H9 (cell line): ENCODE results near the gene GFPT1. TPM values are rescaled to one million over a fixed set of nuclear protein-coding genes. Genes with fewer than 3 reads are reported as not detected.

Experiments used
- DNase-seq: peaks from one replicate; pipeline ENCODE4 v3.0.0-alpha.2; 2017
- H2AFZ ChIP-seq: one replicate; pipeline ENCODE4 v1.6.1; 2013; ENCODE audit warnings: mild to moderate bottlenecking, low read length, control low read depth, moderate library complexity
- H2AK5ac ChIP-seq: 2 replicates; pipeline ENCODE4 v1.6.1; 2013; ENCODE audit warnings: low read length, control low read depth, mixed read lengths; ENCODE audit not compliant: insufficient read length
- H2BK120ac ChIP-seq: one replicate; pipeline ENCODE4 v1.6.1; 2013; ENCODE audit warnings: low read depth, mild to moderate bottlenecking, low read length, control low read depth, inconsistent platforms; ENCODE audit not compliant: poor library complexity, severe bottlenecking
- H2BK12ac ChIP-seq: 2 replicates; pipeline ENCODE4 v1.6.1; 2013; ENCODE audit warnings: low read length, control low read depth, mixed read lengths, low read depth; ENCODE audit not compliant: insufficient read length
- H2BK15ac ChIP-seq: 2 replicates; pipeline ENCODE4 v1.6.1; 2013; ENCODE audit warnings: low read depth, low read length, control low read depth
- H2BK20ac ChIP-seq: one replicate; pipeline ENCODE4 v1.6.1; 2013; ENCODE audit warnings: low read depth, mild to moderate bottlenecking, low read length, control low read depth, inconsistent platforms; ENCODE audit not compliant: poor library complexity, severe bottlenecking
- H2BK5ac ChIP-seq: 2 replicates; pipeline ENCODE4 v1.6.1; 2013; ENCODE audit warnings: low read length, control low read depth, mixed read lengths; ENCODE audit not compliant: insufficient read length
- H3K14ac ChIP-seq: 2 replicates; pipeline ENCODE4 v1.6.1; 2013; ENCODE audit warnings: low read length, control low read depth; ENCODE audit not compliant: insufficient read depth
- H3K18ac ChIP-seq: 2 replicates; pipeline ENCODE4 v1.6.1; 2013; ENCODE audit warnings: low read depth, mild to moderate bottlenecking, mixed read lengths, low read length, control low read depth; ENCODE audit not compliant: insufficient read length
- H3K23ac ChIP-seq: 2 replicates; pipeline ENCODE4 v1.6.1; 2013; ENCODE audit warnings: low read length, control low read depth, mixed read lengths, low read depth; ENCODE audit not compliant: insufficient read length
- H3K23me2 ChIP-seq: 2 replicates; pipeline ENCODE4 v1.6.1; 2013; ENCODE audit warnings: low read depth, mild to moderate bottlenecking, mixed read lengths, low read length, control low read depth; ENCODE audit not compliant: insufficient read length, poor library complexity, severe bottlenecking
- H3K27ac ChIP-seq: 2 replicates; pipeline ENCODE4 v1.5.1; 2013; ENCODE audit warnings: low read length, control low read depth, mixed read lengths, low read depth; ENCODE audit not compliant: insufficient read length
- H3K27me3 ChIP-seq: 2 replicates; pipeline ENCODE4 v1.6.1; 2013; ENCODE audit warnings: low read length, control low read depth, inconsistent platforms; ENCODE audit not compliant: insufficient read depth
- H3K4ac ChIP-seq: 2 replicates; pipeline ENCODE4 v1.6.1; 2013; ENCODE audit warnings: low read depth, mild to moderate bottlenecking, control low read depth, inconsistent platforms, low read length, moderate library complexity
- H3K4me1 ChIP-seq: 2 replicates; pipeline ENCODE4 v1.6.1; 2013; ENCODE audit warnings: low read length, control low read depth, inconsistent platforms; ENCODE audit not compliant: insufficient read depth
- H3K4me2 ChIP-seq: 2 replicates; pipeline ENCODE4 v1.6.1; 2013; ENCODE audit warnings: low read length, control low read depth, mixed read lengths; ENCODE audit not compliant: insufficient read length, insufficient read depth
- H3K56ac ChIP-seq: 2 replicates; pipeline ENCODE4 v1.6.1; 2013; ENCODE audit warnings: low read depth, mild to moderate bottlenecking, mixed read lengths, low read length, control low read depth; ENCODE audit not compliant: insufficient read length
- H3K79me1 ChIP-seq: 2 replicates; pipeline ENCODE4 v1.6.1; 2013; ENCODE audit warnings: low read depth, mild to moderate bottlenecking, moderate library complexity, low read length, control low read depth, inconsistent platforms; ENCODE audit not compliant: insufficient read depth, poor library complexity, severe bottlenecking
- H3K79me2 ChIP-seq: 2 replicates; pipeline ENCODE4 v1.6.1; 2013; ENCODE audit warnings: low read length, control low read depth, inconsistent platforms; ENCODE audit not compliant: insufficient read depth
- H3K9ac ChIP-seq: 2 replicates; pipeline ENCODE4 v1.6.1; 2013; ENCODE audit warnings: low read length, control low read depth, mixed read lengths; ENCODE audit not compliant: insufficient read length; ENCODE audit errors: extremely low read depth
- H3K9me3 ChIP-seq: one replicate; pipeline ENCODE4 v1.6.1; 2013; ENCODE audit warnings: low read depth, low read length, inconsistent platforms; ENCODE audit not compliant: control insufficient read depth
- H3T11ph ChIP-seq: one replicate; pipeline ENCODE4 v1.6.1; 2013; ENCODE audit warnings: mild to moderate bottlenecking, low read length, control low read depth, inconsistent platforms
- H4K20me1 ChIP-seq: one replicate; pipeline ENCODE4 v1.6.1; 2013; ENCODE audit not compliant: control insufficient read depth, insufficient read length, insufficient read depth
- H4K5ac ChIP-seq: 2 replicates; pipeline ENCODE4 v1.6.1; 2013; ENCODE audit warnings: low read depth, mild to moderate bottlenecking, mixed read lengths, low read length, control low read depth; ENCODE audit not compliant: insufficient read length
- H4K8ac ChIP-seq: replicated peaks from 2 replicates; pipeline ENCODE4 v1.6.1; 2013; ENCODE audit warnings: low read length, control low read depth, mixed read lengths, low read depth; ENCODE audit not compliant: insufficient read length
- H4K91ac ChIP-seq: 2 replicates; pipeline ENCODE4 v1.6.1; 2013; ENCODE audit warnings: low read depth, mild to moderate bottlenecking, moderate library complexity, mixed read lengths, low read length, control low read depth; ENCODE audit not compliant: insufficient read length
- H3K27ac Mint-ChIP-seq, 3 experiments: 2 replicates in 2 of 3; 3 replicates in 1 of 3; pipeline ENCODE4 v1.8.0; 2020 to 2021; ENCODE audit warnings: mixed read lengths in 3 of 3, mild to moderate bottlenecking in 1 of 3, moderate library complexity in 1 of 3
- H3K27me3 Mint-ChIP-seq: 2 replicates; pipeline ENCODE4 v1.8.0; 2021; ENCODE audit warnings: low read depth, mild to moderate bottlenecking, moderate library complexity, mixed read lengths
- H3K36me3 Mint-ChIP-seq, 3 experiments: 2 replicates in 2 of 3; 3 replicates in 1 of 3; pipeline ENCODE4 v1.8.0; 2020 to 2021; ENCODE audit warnings: low read depth in 3 of 3, mixed read lengths in 3 of 3; ENCODE audit not compliant: insufficient read depth in 1 of 3
- H3K4me1 Mint-ChIP-seq, 2 experiments: 2 replicates each; pipeline ENCODE4 v1.8.0; 2020; ENCODE audit warnings: mixed read lengths in 2 of 2
- H3K4me3 Mint-ChIP-seq, 2 experiments: 2 replicates in 1 of 2; 3 replicates in 1 of 2; pipeline ENCODE4 v1.8.0; 2020 to 2021; ENCODE audit warnings: mild to moderate bottlenecking in 2 of 2, mixed read lengths in 2 of 2, moderate library complexity in 1 of 2
- H3K9me3 Mint-ChIP-seq, 2 experiments: 2 replicates in 1 of 2; 3 replicates in 1 of 2; pipeline ENCODE4 v1.8.0; 2020; ENCODE audit warnings: mild to moderate bottlenecking in 2 of 2, mixed read lengths in 2 of 2, moderate library complexity in 1 of 2
- CTCF ChIP-seq: fragments of 200-600 bp; sonication (generic); conservative IDR thresholded peaks from 3 replicates; pipeline ENCODE4 v1.8.0; 2021; ENCODE audit warnings: antibody characterized with exemption, mild to moderate bottlenecking
- WGBS: extraction: QIAGEN DNeasy Blood & Tissue Kit; methylation state at CpG from one replicate; pipeline ENCODE4 v1.1.7; 2013; ENCODE audit warnings: missing lambda C conversion rate, low lambda C conversion rate, mixed read lengths; ENCODE audit not compliant: insufficient read length; ENCODE audit errors: extremely low coverage; 5-methylcytosine and 5-hydroxymethylcytosine counted together
- total RNA-seq: library from RNA; stranded (reverse); gene quantifications from 2 replicates; pipeline ENCODE4 v1.2.1, GENCODE V29; 2021

The GFPT1 gene
- total RNA-seq, 1 experiment from 2014 or later, result 84.4 TPM

- Histone ChIP-seq H3K4ac (no peak overlapping the region), H2AFZ (no peak overlapping the region), H2BK120ac (no peak overlapping the region), H3K56ac (no peak overlapping the region), H3K79me1 (no peaks in the 10 kb centered on the region), H2BK15ac (no peak overlapping the region), H4K91ac (no peak overlapping the region), H2BK12ac (no peak overlapping the region), H3K23ac (no peak overlapping the region), H3K79me2 (no peaks in the 10 kb centered on the region), H3K18ac (no peak overlapping the region), H3K9me3 (no peaks in the 10 kb centered on the region), H3K14ac (no peak overlapping the region), H4K20me1 (no peaks in the 10 kb centered on the region), H4K8ac (no peak overlapping the region), H3T11ph (no peak overlapping the region), H3K23me2 (no peaks in the 10 kb centered on the region), H4K5ac (no peak overlapping the region), H3K27ac (no peak overlapping the region), H2BK20ac (no peak overlapping the region), H3K9ac (no peak overlapping the region), H3K4me1 (no peaks in the 10 kb centered on the region; the same call in 1 of the 2 replicates), H2AK5ac (no peak overlapping the region), H2BK5ac (no peak overlapping the region), H3K27me3 (no peaks in the 10 kb centered on the region), H3K4me2 (no peak overlapping the region)
- no peaks in the 10 kb centered on the region for H3K36me3 Mint-ChIP-seq
- no peak for DNase-seq
- no peak overlapping the region for H3K4me3 Mint-ChIP-seq
- H3K4me1 Mint-ChIP-seq, result peaks cover 0 to 8% of the 10 kb centered on the region in 2 experiments; a peak in 2 of 4 replicates
- H3K9me3 Mint-ChIP-seq, result no peaks in the 10 kb centered on the region
- H3K27me3 Mint-ChIP-seq, result peaks cover 2% of the 10 kb centered on the region
- no peak for TF ChIP-seq CTCF
- whole genome bisulfite sequencing, result no CpG with 5 or more reads among the region's 5 CpGs
- no peak overlapping the region for H3K27ac Mint-ChIP-seq
Measured at GRCh38 chr2:69278366-69278765, 108.7 kb downstream of the GFPT1 start.
